Left cardiac atrium (tissue), 2 donors: ENCODE results near the gene CD34. TPM values are rescaled to one million over a fixed set of nuclear protein-coding genes. Genes with fewer than 3 reads are reported as not detected.

Experiments used
- total RNA-seq, 2 donors: library from RNA; stranded (reverse); fragmentation: NEBNext Ultra II Directional; extraction: Animal tissue kit (Norgen Biotek cat#: 25700); gene quantifications; one replicate each; pipeline ENCODE4 v1.2.1, GENCODE V29; 2021
- donor health status: DM: no; HTN: yes; CAD: no; lungs with severe emphysema.
- donor health status: DM: yes; HTN: yes; CAD: no.

The CD34 gene
- total RNA-seq, 2 donors from 2014 or later = 101 to 115 TPM

Other genes with a start within 250 kb of the CD34 start
- 100 to 1,000 TPM; 108 to 110 TPM for gene CD46, start 159.1 kb downstream of the CD34 start, total RNA-seq